Astrocyte of the spinal cord (primary cell): ENCODE results near the gene KASH5.

Source experiments
- DNase-seq: peaks from one replicate; pipeline ENCODE4 v3.0.0; 2011; ENCODE audit warnings: low read depth, low spot score
- H3K4me3 ChIP-seq: 2 replicates; pipeline ENCODE4 v1.5.1; 2011; ENCODE audit warnings: low read depth, mild to moderate bottlenecking, low read length, moderate library complexity
- in situ Hi-C: cut with HindIII; loops from 2 replicates; pipeline ENCODE4 v1.10.0; 2017; ENCODE audit warnings: low sequenced_read_pairs
- TF ChIP-seq, protein P1 (sequence below): IDR thresholded peaks from 2 replicates; pipeline ENCODE4 v1.5.1; 2012; ENCODE audit warnings: low read depth, mild to moderate bottlenecking, low read length, inconsistent platforms

KASH5 gene

GRCh38 chr19:49421878-49422202 lies 33.8 kb downstream of the KASH5 start:
- no peak overlapping the region for H3K4me3 ChIP-seq
- no peak for DNase-seq
- TF ChIP-seq, protein P1, sequence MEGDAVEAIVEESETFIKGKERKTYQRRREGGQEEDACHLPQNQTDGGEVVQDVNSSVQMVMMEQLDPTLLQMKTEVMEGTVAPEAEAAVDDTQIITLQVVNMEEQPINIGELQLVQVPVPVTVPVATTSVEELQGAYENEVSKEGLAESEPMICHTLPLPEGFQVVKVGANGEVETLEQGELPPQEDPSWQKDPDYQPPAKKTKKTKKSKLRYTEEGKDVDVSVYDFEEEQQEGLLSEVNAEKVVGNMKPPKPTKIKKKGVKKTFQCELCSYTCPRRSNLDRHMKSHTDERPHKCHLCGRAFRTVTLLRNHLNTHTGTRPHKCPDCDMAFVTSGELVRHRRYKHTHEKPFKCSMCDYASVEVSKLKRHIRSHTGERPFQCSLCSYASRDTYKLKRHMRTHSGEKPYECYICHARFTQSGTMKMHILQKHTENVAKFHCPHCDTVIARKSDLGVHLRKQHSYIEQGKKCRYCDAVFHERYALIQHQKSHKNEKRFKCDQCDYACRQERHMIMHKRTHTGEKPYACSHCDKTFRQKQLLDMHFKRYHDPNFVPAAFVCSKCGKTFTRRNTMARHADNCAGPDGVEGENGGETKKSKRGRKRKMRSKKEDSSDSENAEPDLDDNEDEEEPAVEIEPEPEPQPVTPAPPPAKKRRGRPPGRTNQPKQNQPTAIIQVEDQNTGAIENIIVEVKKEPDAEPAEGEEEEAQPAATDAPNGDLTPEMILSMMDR = no peak
- in situ Hi-C loops = no loop called here

GRCh38 chr19:49422407-49423070 lies 34.5 kb downstream of the KASH5 start:
- H3K4me3 ChIP-seq = no peak overlapping the region
- no peak for DNase-seq
- in situ Hi-C loops = no loop called here

GRCh38 chr19:49423071-49423984 lies 35.3 kb downstream of the KASH5 start, which contains the start of gene PTH2:
Gene PTH2, minus strand, starts transcription at chr19:49423441. Its CDS starts 102 bp downstream, at chr19:49423339.
- in situ Hi-C loops = no loop called here
- DNase-seq = no peak
- H3K4me3 ChIP-seq = no peak within 1 kb of the TSS
- TF ChIP-seq, protein P1 = no peak

More at GRCh38 chr19:49422407-49423070, 34.5 kb downstream of the KASH5 start:
- TF ChIP-seq, protein P1 = no peak

GRCh38 chr19:49423985-49424303 lies 35.9 kb downstream of the KASH5 start:
- TF ChIP-seq, protein P1 = no peak
- in situ Hi-C loops = no loop called here
- no peak for DNase-seq
- no peak overlapping the region for H3K4me3 ChIP-seq

GRCh38 chr19:49425178-49425577 lies 37.1 kb downstream of the KASH5 start, which contains the start of gene GFY:
Gene GFY, plus strand, starts transcription at chr19:49425388. Its CDS starts 1,043 bp downstream, at chr19:49426431.
- no peak within 1 kb of the TSS for H3K4me3 ChIP-seq
- TF ChIP-seq, protein P1 = no peak
- DNase-seq = no peak
- in situ Hi-C loops = no loop called here

GRCh38 chr19:49425922-49426592 lies 38.0 kb downstream of the KASH5 start:
- DNase-seq = no peak
- in situ Hi-C loops = no loop called here
- TF ChIP-seq, protein P1 = no peak
- no peak overlapping the region for H3K4me3 ChIP-seq
